NB4 (cell line): ENCODE results near the gene KCNIP3.

Experiments
- CTCF ChIP-seq: IDR thresholded peaks from one replicate; pipeline ENCODE4 v1.5.1; 2012; ENCODE audit warnings: low read depth, low read length
- POLR2A ChIP-seq: IDR thresholded peaks from 2 replicates; pipeline ENCODE4 v1.6.1; 2011; ENCODE audit warnings: mild to moderate bottlenecking; ENCODE audit not compliant: insufficient read length; ENCODE audit errors: extremely low read depth

- TF ChIP-seq CTCF (peak; percentile 32), POLR2A (no peak)
These were observed 82.3 kb downstream of the KCNIP3 start for GRCh38 chr2:95379371-95379831.
